GM12875 (cell line): Measurements from ENCODE around the gene POLE.

Experiments used
- H3K4me3 ChIP-seq: one replicate; pipeline ENCODE4 v1.5.1; 2011; ENCODE audit warnings: low read depth, low read length, control low read depth
- CTCF ChIP-seq: IDR thresholded peaks from 2 replicates; pipeline ENCODE4 v1.5.1; 2011; ENCODE audit warnings: low read depth, mild to moderate bottlenecking, control low read depth, inconsistent platforms, low read length, moderate library complexity, borderline replicate concordance; ENCODE audit not compliant: insufficient read depth

POLE gene

GRCh38 chr12:132633398-132633797 lies 53.7 kb downstream of the POLE start:
- H3K4me3 ChIP-seq = no peak overlapping the region
- no peak for TF ChIP-seq CTCF

GRCh38 chr12:132632521-132633228 lies 54.5 kb downstream of the POLE start:
- no peak overlapping the region for H3K4me3 ChIP-seq
- TF ChIP-seq CTCF = no peak

- no peak overlapping the region for H3K4me3 ChIP-seq
- TF ChIP-seq CTCF = no peak
Observed at GRCh38 chr12:132631666-132632065, 55.5 kb downstream of the POLE start.

- no peak for TF ChIP-seq CTCF
- no peak overlapping the region for H3K4me3 ChIP-seq
Observed at GRCh38 chr12:132630672-132631071, 56.5 kb downstream of the POLE start.

- H3K4me3 ChIP-seq = no peak overlapping the region
- TF ChIP-seq CTCF = no peak
Observed at GRCh38 chr12:132629330-132629729, 57.8 kb downstream of the POLE start.

GRCh38 chr12:132625731-132626430 lies 61.3 kb downstream of the POLE start:
- H3K4me3 ChIP-seq = no peak overlapping the region
- no peak for TF ChIP-seq CTCF
